Stimulated activated CD8-positive, alpha-beta memory T cell treated with anti-CD3 and anti-CD28 coated beads, Interleukin-7, amount 100 ng/mL, for 4 hours (primary cell): ENCODE data around the gene MBTPS1.

Experiments
- DNase-seq, 2 donors: peaks; one replicate each; pipeline ENCODE4 v3.0.0-alpha.2; 2020; ENCODE audit warnings: low read depth in 2 of 2

MBTPS1 gene

GRCh38 chr16:84074721-84075120, 42.0 kb downstream of the MBTPS1 start:
- DNase-seq, result no peak

GRCh38 chr16:84072014-84072413, 44.7 kb downstream of the MBTPS1 start:
- no peak for DNase-seq

- no peak for DNase-seq
These were observed 45.6 kb downstream of the MBTPS1 start for GRCh38 chr16:84071121-84071520.

GRCh38 chr16:84069540-84069939, 47.2 kb downstream of the MBTPS1 start:
- DNase-seq, result no peak

GRCh38 chr16:84068783-84069462, 47.8 kb downstream of the MBTPS1 start:
- DNase-seq, result no peak

- DNase-seq, result no peak
These were observed 48.7 kb downstream of the MBTPS1 start for GRCh38 chr16:84068041-84068440.

- DNase-seq, result no peak
These were observed 49.1 kb downstream of the MBTPS1 start for GRCh38 chr16:84067640-84068039.

- DNase-seq, result no peak
These were observed 51.1 kb downstream of the MBTPS1 start for GRCh38 chr16:84065536-84066132.

GRCh38 chr16:84063980-84064379, 52.8 kb downstream of the MBTPS1 start:
- no peak for DNase-seq

GRCh38 chr16:84062734-84063640, 53.8 kb downstream of the MBTPS1 start:
- peak; percentile 21 to 24 for DNase-seq

- DNase-seq, result no peak
These were observed 55.4 kb downstream of the MBTPS1 start for GRCh38 chr16:84061236-84061819.

GRCh38 chr16:84059946-84060901, 56.5 kb downstream of the MBTPS1 start:
- DNase-seq, result no peak

GRCh38 chr16:84059111-84059510, 57.6 kb downstream of the MBTPS1 start:
- DNase-seq, result no peak

GRCh38 chr16:84058664-84059063, 58.1 kb downstream of the MBTPS1 start:
- no peak for DNase-seq

GRCh38 chr16:84058211-84058610, 58.5 kb downstream of the MBTPS1 start:
- no peak for DNase-seq

- no peak for DNase-seq
These were observed 59.8 kb downstream of the MBTPS1 start for GRCh38 chr16:84056933-84057332.

- DNase-seq, result no peak
These were observed 60.7 kb downstream of the MBTPS1 start for GRCh38 chr16:84055801-84056634.

- DNase-seq, result no peak
These were observed 61.4 kb downstream of the MBTPS1 start for GRCh38 chr16:84055366-84055765.

GRCh38 chr16:84054916-84055315, 61.8 kb downstream of the MBTPS1 start:
- DNase-seq, result no peak

- no peak for DNase-seq
These were observed 62.5 kb downstream of the MBTPS1 start for GRCh38 chr16:84054271-84054670.
